IPS-15b (cell line): ENCODE results near the gene TXLNG.
"Not testable (repeated sequence)": the region's sequence is repeated elsewhere in the genome, so short reads cannot be mapped to it uniquely, and the experiment has no call there.

Source experiments
- H3K27me3 ChIP-seq: one replicate; pipeline ENCODE4 v1.6.1; 2013; ENCODE audit warnings: low read length; ENCODE audit not compliant: control insufficient read depth, insufficient read depth
- H3K36me3 ChIP-seq: one replicate; pipeline ENCODE4 v1.6.1; 2013; ENCODE audit warnings: low read length; ENCODE audit not compliant: control insufficient read depth, insufficient read depth
- H3K4me1 ChIP-seq: one replicate; pipeline ENCODE4 v1.6.1; 2013; ENCODE audit warnings: mild to moderate bottlenecking, low read length; ENCODE audit not compliant: control insufficient read depth, insufficient read depth
- H3K4me3 ChIP-seq: one replicate; pipeline ENCODE4 v1.5.1; 2013; ENCODE audit warnings: low read depth, low read length
- H3K9ac ChIP-seq: one replicate; pipeline ENCODE4 v1.6.1; 2013; ENCODE audit warnings: low read depth, mild to moderate bottlenecking, low read length
- H3K9me3 ChIP-seq: one replicate; pipeline ENCODE4 v1.6.1; 2013; ENCODE audit warnings: mild to moderate bottlenecking, low read length; ENCODE audit not compliant: control insufficient read depth, insufficient read depth

TXLNG gene

DNA sequence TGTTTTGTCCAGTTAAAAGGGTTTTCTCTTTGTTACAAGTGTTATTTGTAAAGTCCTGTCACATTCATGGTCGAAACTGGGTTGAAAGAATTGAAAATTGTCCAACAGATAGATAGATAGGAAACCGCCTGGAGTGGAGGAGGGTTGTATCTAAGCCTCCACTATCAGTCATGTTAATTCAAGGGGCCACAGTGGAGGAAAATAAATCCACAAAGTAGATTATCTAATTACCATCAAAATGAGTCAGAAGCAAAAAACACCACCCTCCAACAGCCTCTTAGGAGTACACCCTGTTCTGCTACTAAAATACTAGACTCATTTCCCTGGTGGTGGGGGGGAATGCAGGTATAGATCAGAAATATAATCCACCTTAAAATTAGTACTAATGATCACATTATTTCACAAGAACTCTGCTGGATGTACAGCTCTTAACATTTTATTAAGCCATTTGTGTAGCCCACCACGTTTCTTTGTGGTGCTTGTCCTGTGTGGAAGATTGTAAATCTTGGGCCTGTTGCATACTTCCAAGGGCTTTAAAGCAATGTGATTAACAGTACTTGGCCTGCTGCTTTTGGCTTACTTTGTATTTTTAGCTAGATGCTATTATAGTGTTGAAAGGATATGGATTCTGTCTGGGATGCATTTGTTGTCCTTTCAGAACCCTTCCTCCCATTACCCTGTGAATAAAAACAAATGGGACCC, 57.1 kb downstream of the TXLNG start:
- no peaks in the 10 kb centered on the region for H3K9me3 ChIP-seq
- H3K27me3 ChIP-seq, result no peaks in the 10 kb centered on the region
- peaks cover 22% of the 10 kb centered on the region for H3K4me1 ChIP-seq
- no peak overlapping the region for H3K9ac ChIP-seq
- no peak overlapping the region for H3K4me3 ChIP-seq
- peaks cover 33% of the 10 kb centered on the region for H3K36me3 ChIP-seq

DNA sequence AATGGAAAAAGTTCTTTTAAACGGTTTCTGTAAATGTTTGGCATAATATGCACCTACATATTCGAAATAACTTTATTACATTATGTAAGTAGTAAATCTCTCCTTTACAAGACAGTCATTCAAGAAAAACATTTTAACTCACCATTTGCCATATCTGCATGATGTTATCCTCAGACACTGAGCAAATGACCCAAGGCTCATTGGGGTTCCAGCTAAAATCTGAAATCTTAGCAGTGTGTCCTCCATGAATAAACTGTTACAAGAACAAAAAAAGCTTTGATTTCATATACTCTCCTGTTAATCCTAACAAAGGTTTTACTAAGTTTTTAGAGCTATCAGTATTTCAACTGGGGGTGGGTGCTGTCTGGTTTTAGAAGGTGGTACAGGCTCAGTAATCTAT, 59.4 kb downstream of the TXLNG start:
- Histone ChIP-seq H3K9ac (no peak overlapping the region), H3K27me3 (no peaks in the 10 kb centered on the region), H3K4me3 (no peak overlapping the region), H3K9me3 (no peaks in the 10 kb centered on the region), H3K4me1 (peaks cover 7% of the 10 kb centered on the region), H3K36me3 (peaks cover 27% of the 10 kb centered on the region)

DNA sequence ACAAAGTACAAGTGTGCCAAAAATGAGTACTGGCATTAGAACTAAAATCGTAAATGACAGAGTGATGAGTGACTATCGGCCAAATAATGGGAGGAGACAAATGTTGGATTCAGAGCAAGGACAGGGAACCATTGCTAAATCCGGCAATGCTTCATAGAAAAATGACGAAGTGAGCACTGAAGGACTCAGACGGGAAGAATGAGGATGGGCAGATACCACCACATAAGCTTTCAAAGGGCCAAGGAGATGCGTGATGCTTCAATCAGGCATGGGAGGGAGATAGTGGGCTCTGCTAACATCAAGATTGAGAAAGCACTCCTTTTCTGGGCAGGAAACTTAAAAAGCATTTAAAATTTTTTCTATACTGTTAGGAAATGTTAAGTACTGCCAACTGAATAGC, 62.3 kb downstream of the TXLNG start:
- Histone ChIP-seq H3K9ac (no peak overlapping the region), H3K4me1 (no peaks in the 10 kb centered on the region), H3K4me3 (no peak overlapping the region), H3K27me3 (no peaks in the 10 kb centered on the region), H3K36me3 (peaks cover 35% of the 10 kb centered on the region), H3K9me3 (no peaks in the 10 kb centered on the region)

DNA sequence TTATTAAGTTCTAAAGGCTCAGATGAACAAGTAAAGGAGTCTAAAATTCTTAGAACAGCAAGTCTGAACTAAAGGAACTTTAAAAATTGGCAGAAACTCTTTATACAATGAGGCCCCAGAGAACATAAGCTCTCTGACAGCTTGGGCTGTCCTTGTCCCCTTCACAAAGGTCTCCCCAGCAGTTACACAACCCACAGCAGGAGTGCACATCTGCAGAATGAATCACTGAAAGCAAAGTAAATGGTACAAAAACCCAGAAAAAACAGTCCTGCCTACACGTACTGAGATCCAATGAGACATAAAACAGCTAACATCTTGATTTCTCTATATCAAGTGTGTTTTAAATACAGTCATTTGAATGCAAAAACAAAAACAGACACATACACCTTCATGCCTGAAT, 65.2 kb downstream of the TXLNG start:
- Histone ChIP-seq H3K9me3 (no peaks in the 10 kb centered on the region), H3K36me3 (peaks cover 35% of the 10 kb centered on the region), H3K4me1 (no peaks in the 10 kb centered on the region), H3K4me3 (no peak overlapping the region), H3K27me3 (no peaks in the 10 kb centered on the region), H3K9ac (no peak overlapping the region)

DNA sequence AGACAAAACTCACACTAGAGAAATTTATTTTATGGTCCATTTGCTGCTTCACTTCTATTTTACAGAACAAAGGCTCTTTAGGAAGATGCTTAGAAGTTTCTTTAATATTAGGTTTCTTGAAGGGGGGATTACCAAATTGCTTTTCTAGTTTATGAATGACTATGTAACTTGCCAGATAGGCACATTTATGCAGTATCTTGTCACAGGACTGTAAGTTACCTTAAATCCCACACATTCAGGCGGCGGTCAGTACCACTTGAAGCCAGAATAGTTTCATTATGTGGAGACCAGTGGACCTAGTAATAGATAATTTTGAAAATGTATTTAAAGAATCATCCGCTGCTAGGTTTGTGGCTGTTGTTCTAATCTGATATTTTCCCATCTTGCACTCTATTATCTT, 65.6 kb downstream of the TXLNG start:
- no peak overlapping the region for H3K4me3 ChIP-seq
- no peaks in the 10 kb centered on the region for H3K4me1 ChIP-seq
- H3K27me3 ChIP-seq, result no peaks in the 10 kb centered on the region
- peaks cover 39% of the 10 kb centered on the region for H3K36me3 ChIP-seq
- H3K9me3 ChIP-seq, result no peaks in the 10 kb centered on the region
- H3K9ac ChIP-seq, result no peak overlapping the region

DNA sequence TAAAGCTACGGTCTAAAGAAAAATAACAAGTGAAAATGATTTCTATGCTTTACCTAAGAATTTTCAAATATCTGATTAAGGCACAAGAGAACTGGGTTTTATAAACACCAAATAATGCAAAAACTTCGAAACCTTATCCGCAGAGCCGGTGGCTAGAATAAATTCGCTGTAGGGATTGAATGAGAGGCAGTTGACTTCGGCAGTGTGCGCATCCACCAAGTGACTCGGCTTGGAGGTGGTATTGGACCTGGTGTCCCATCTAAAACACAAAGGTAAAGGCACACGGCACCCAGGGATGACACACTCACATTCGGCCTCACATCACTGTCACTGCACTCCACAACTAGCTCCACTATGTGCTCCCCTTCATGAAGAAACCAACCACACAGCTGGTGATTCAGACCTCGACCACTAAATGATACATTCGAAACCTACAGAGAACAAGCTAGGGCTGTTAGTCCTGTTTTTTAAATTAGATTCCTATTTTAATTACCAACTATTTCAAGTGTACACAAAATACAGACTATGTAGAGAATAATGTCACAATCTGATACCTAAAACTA, 66.4 kb downstream of the TXLNG start:
- Histone ChIP-seq H3K27me3 (no peaks in the 10 kb centered on the region), H3K9me3 (no peaks in the 10 kb centered on the region), H3K36me3 (peaks cover 47% of the 10 kb centered on the region), H3K9ac (no peak overlapping the region), H3K4me1 (no peaks in the 10 kb centered on the region), H3K4me3 (no peak overlapping the region)

DNA sequence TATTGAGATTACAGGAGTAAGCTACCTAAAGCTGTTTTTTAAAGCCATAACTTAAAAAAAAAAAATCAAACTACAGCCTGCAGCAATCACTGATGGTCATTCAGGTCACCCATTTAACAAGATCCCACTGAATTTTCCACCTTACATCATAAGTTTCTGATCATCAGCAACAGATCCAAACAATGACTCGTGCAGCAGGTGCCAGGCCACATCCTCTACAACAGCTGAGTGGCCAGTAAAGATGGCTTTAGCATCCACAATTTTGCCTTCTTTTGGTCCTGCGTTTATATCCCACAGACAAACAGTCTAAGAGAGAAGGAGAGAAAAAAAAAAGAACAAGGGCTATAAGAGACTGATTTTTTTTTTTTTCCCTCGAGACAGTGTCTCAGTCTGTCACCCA, 67.3 kb downstream of the TXLNG start:
- H3K4me3 ChIP-seq, result no peak overlapping the region
- H3K4me1 ChIP-seq, result no peaks in the 10 kb centered on the region
- H3K36me3 ChIP-seq, result peaks cover 50% of the 10 kb centered on the region
- no peaks in the 10 kb centered on the region for H3K9me3 ChIP-seq
- H3K9ac ChIP-seq, result no peak overlapping the region
- no peaks in the 10 kb centered on the region for H3K27me3 ChIP-seq

DNA sequence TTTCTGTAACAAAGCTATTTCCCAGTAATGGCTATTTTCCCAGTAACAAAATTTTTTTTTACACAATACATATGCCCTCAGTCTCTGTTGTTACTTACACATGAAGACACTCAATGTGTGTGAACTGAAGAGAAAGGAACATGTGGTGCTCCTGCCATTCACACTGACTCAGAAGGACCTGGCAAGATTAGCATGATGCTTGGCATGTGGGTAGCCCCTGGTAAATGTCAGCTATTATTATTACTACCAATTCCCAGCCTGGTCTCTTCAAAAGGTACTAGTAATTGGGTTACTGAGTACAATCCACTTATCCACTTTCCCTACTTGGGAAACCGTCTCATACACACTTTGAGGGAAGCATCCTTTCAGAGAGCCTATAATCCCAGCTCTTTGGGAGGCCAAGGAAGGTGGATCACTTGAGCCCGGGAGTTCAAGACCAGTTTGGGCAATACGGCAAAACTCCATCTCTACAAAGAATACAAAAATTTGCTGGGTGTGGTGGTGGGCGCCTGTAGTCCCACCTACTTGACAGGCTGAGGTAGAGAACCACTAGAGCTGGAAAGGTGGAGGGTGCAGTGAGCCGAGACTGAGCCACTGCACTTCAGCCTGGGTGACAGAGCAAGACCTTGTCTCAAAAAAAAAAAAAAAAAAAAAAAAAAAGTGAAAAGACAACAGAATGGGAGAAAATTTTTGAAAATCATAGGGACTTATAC, 69.3 kb downstream of the TXLNG start:
- Histone ChIP-seq H3K27me3 (no peaks in the 10 kb centered on the region), H3K9ac (no peak overlapping the region), H3K36me3 (peaks cover 49% of the 10 kb centered on the region), H3K4me3 (no peak overlapping the region), H3K9me3 (no peaks in the 10 kb centered on the region), H3K4me1 (no peaks in the 10 kb centered on the region)

DNA sequence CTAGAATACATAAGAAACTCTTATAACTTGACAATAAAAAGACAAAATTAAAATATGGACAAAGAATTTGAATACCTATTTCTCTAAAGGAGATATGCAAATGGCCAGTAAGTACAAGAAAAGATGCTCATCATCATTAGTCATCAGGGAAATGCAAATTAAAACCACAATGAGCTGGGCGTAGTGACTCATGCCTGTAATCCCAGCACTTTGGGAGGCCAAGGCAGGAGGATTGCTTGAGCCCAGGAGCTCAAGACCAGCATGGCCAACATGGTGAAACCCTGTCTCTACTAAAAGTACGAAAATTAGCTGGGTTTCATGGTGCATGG, 69.8 kb downstream of the TXLNG start:
- H3K4me1 ChIP-seq, H3K9ac ChIP-seq, H3K9me3 ChIP-seq, H3K4me3 ChIP-seq, H3K27me3 ChIP-seq: not testable (repeated sequence)
- peaks cover 49% of the 10 kb centered on the region for H3K36me3 ChIP-seq

DNA sequence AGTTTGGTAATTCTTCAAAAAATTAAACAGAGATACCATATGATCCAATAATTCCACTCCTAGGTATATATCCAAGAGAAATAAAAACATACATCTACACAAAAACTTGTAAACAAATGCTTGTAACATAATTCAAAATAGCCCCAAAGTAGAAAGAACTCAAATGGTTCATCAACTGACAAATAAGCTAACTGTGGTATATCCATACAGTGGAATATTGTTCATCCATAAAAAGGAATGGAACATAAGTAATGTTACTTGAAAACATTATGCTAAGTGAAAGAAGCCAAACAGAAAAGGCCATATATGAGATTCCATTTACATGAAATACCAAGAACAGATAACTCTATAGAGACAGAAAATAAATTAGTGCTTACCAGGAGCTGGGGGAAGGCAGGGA, 70.5 kb downstream of the TXLNG start:
- Histone ChIP-seq H3K9me3 (no peaks in the 10 kb centered on the region), H3K4me3 (no peak overlapping the region), H3K27me3 (no peaks in the 10 kb centered on the region), H3K9ac (no peak overlapping the region), H3K36me3 (peaks cover 50% of the 10 kb centered on the region), H3K4me1 (no peaks in the 10 kb centered on the region)

DNA sequence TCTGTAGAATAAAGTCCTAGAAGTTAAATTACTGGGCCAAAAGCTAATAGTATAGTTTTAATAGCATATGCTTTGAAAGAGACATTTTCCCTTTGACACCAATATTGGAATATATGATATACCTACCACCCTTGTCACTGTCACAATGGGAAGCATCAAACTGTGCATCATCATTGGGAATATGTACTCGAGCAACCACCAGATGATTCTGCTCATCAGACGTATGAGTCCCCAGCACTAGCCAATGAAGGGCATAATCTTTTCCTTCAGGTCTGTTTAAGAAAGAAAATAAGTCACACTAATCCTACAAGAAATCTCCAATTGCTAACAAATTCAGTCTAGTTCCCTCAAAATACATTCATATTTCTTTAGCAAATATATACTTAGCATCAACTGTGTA, 76.6 kb downstream of the TXLNG start:
- H3K9ac ChIP-seq, result no peak overlapping the region
- H3K4me3 ChIP-seq, result no peak overlapping the region
- H3K36me3 ChIP-seq, result peaks cover 33% of the 10 kb centered on the region
- H3K27me3 ChIP-seq, result no peaks in the 10 kb centered on the region
- peaks cover 3% of the 10 kb centered on the region for H3K4me1 ChIP-seq
- no peaks in the 10 kb centered on the region for H3K9me3 ChIP-seq

DNA sequence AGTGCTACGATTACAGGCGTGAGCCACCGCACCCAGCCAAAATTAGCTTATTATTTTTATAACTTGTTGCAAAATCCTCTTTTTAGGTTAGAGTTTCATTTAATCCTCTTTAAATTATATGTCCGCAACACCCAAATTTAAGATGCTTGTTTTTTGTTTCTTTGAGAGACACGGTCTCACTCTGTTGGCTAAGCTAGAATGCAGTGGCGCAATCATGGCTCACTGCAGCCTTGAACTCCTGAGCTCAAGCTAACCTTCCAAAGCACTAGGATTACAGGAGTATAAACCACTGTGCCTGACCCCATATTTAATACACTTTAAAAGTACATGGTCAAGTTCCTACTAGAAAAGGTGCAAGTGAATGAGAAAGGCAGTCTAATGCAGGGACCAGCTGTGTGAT, 81.7 kb downstream of the TXLNG start:
- no peak overlapping the region for H3K9ac ChIP-seq
- H3K9me3 ChIP-seq, result no peaks in the 10 kb centered on the region
- H3K4me1 ChIP-seq, result peaks cover 9% of the 10 kb centered on the region
- peaks cover 10% of the 10 kb centered on the region for H3K36me3 ChIP-seq
- H3K4me3 ChIP-seq, result peak overlapping the region; percentile 78
- no peaks in the 10 kb centered on the region for H3K27me3 ChIP-seq
